LNCaP clone FGC (cell line): ENCODE data around the gene PCGF2.

Source experiments
- DNase-seq: peaks from one replicate; pipeline ENCODE4 v3.0.0-alpha.2; 2011; ENCODE audit warnings: low read depth
- H3K4me3 ChIP-seq: 2 replicates; pipeline ENCODE4 v1.5.1; 2011; ENCODE audit warnings: mild to moderate bottlenecking, low read depth, low read length, control low read depth
- TF ChIP-seq, protein P1 (sequence below): IDR thresholded peaks from 2 replicates; pipeline ENCODE4 v1.5.1; 2012; ENCODE audit warnings: mild to moderate bottlenecking; ENCODE audit not compliant: control insufficient read depth, insufficient read depth; ENCODE audit errors: extremely low read depth

Gene PCGF2

GRCh38 chr17:38716368-38717005 lies 31.6 kb downstream of the PCGF2 start:
- H3K4me3 ChIP-seq, result no peak overlapping the region
- TF ChIP-seq, protein P1, sequence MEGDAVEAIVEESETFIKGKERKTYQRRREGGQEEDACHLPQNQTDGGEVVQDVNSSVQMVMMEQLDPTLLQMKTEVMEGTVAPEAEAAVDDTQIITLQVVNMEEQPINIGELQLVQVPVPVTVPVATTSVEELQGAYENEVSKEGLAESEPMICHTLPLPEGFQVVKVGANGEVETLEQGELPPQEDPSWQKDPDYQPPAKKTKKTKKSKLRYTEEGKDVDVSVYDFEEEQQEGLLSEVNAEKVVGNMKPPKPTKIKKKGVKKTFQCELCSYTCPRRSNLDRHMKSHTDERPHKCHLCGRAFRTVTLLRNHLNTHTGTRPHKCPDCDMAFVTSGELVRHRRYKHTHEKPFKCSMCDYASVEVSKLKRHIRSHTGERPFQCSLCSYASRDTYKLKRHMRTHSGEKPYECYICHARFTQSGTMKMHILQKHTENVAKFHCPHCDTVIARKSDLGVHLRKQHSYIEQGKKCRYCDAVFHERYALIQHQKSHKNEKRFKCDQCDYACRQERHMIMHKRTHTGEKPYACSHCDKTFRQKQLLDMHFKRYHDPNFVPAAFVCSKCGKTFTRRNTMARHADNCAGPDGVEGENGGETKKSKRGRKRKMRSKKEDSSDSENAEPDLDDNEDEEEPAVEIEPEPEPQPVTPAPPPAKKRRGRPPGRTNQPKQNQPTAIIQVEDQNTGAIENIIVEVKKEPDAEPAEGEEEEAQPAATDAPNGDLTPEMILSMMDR, result no peak
- DNase-seq, result no peak

DNA sequence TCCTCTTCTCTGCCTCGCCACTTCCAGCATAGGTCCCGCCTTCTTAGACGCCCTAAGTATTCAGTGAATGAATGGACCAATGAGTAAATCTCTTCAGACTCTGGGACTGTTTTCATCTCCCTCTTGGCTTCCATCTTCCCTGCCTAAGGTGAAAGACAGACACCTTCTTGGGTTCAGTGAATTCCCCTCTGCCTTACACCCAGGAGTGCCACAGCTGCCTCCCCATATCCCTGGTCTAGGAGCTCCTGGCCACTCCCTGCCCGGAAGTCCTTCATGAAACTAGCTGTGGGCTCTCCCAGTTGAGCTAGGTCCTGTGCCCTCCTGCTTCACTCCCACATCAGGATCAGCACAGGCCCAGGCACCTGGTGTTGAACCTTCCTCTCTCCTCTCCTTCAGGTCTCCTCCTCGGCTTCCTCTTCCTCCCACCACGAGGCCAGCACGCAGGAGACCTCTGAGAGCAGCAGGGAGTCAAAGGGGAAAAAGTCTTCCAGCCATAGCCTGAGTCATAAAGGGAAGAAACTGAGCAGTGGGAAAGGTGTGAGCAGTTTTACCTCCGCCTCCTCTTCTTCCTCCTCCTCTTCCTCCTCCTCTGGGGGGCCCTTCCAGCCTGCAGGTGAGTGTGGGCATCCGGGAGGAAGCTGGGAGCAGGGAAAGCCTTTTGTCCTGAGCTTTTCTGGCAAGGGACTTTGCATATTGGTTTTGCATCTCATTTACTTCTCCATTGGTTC lies 32.8 kb downstream of the PCGF2 start:
- DNase-seq, result no peak
- H3K4me3 ChIP-seq, result no peak overlapping the region
- TF ChIP-seq, protein P1, result no peak

GRCh38 chr17:38713456-38714075 lies 34.6 kb downstream of the PCGF2 start:
- DNase-seq, result no peak
- TF ChIP-seq, protein P1, result no peak
- no peak overlapping the region for H3K4me3 ChIP-seq

DNA sequence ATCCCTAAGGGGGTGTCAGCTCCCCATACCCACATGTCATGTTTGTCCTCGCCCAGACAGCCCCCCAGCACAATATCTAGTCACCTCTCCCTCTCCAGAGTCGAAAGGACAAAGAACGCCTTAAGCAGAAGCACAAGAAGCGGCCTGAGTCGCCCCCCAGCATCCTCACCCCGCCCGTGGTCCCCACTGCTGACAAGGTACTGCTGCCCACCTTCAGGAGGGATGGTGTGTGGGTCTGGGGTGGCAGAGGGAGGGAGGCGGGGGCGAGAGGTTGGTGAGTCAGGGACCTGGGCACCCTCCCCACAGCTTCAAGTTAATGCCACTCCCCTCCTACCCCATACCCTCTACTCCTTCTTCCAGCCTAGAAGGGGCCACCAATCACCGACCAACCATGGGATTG lies 35.5 kb downstream of the PCGF2 start:
- no peak overlapping the region for H3K4me3 ChIP-seq
- TF ChIP-seq, protein P1, result no peak
- no peak for DNase-seq

DNA sequence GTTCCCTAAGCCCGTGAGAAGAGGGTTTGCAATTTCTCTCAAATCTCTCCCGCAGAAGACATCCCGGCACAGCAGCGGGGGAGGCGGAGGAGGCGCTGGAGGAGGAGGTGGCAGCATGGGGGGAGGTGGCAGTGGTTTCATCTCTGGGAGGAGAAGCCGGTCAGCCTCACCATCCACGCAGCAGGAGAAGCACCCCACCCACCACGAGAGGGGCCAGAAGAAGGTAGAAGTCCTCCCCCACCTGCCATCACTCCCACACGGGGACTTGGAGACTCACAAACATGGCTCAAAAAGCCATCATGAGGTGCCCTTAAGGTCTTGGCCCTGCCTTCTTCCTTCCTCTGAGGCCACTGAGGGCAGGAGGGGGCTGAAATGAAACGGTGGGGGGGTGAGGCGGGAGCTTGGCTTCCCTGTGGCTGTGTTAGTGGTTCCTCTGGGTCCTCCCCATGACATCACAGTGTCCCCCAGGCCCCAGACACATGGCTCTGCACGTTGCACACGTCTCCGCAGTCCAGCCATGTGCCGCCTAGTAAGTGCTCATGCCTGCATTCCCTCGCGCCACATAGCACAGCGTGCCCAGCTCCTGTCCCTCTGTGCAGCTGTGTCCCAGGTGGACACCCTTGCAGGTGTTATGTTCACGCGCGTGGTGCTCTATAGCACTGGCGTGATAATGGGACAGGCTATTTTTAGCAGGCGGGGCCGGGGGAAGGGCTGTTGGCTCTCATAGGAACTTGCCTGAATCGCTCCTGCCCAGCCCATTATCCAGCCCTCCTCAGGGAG lies 36.2 kb downstream of the PCGF2 start:
- H3K4me3 ChIP-seq, result no peak overlapping the region
- TF ChIP-seq, protein P1, result no peak
- DNase-seq, result no peak

- H3K4me3 ChIP-seq, result no peak overlapping the region
- no peak for DNase-seq
- TF ChIP-seq, protein P1, result no peak
These were observed 37.2 kb downstream of the PCGF2 start for GRCh38 chr17:38710985-38711384.
